ENCODE measurements around the gene KRTAP5-7.
"Not testable (repeated sequence)": the region's sequence is repeated elsewhere in the genome, so short reads cannot be mapped to it uniquely, and the experiment has no call there.

The KRTAP5-7 gene

DNA sequence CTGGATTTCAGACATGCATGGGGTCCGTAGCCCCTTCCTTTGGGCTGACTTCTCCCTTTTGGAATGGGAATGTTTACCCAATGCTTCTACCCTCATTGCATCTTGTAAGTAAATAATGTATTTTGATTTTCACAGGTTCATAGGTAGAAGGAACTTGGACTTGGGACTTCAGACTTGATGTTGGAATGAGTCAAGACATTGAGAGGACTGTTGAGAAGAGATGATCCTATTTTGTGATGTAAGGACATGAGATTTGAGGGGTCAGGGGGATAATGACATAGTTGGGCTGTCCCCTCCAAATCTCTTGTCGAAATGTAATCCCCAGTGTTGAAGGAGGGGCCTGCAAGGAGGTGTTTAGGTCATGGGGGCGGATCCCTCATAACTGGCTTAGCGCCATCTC is 37.4 kb downstream of the KRTAP5-7 start:
- DNase-seq, result no peak

DNA sequence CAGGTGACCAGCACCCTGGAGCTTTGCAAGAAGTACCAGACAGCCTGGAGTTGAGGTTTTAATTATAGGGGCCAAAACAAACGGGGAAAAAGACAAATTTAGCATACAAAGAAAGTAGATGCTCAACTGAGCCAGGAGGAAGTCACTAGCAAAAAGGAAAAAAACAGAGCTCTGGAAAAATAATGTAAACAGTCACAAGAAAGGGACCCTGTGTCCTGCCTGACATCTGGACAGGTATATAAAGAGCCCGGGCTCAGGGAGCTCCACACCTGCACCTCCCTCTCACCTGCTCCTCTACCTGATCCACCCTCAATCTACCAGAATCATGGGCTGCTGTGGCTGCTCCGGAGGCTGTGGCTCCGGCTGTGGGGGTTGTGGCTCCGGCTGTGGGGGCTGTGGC is 38.2 kb downstream of the KRTAP5-7 start, which contains the start of gene KRTAP5-10:
KRTAP5-10 (plus strand) TSS at position 301 of the 400 bp plus-strand sequence; CDS start at position 326, 25 bp downstream.
- DNase-seq, result no peak

GRCh38 chr11:71566081-71566620 is 39.1 kb downstream of the KRTAP5-7 start:
- no peak for DNase-seq

- not testable (repeated sequence) for DNase-seq
These were observed 39.8 kb downstream of the KRTAP5-7 start for GRCh38 chr11:71566626-71567599.

DNA sequence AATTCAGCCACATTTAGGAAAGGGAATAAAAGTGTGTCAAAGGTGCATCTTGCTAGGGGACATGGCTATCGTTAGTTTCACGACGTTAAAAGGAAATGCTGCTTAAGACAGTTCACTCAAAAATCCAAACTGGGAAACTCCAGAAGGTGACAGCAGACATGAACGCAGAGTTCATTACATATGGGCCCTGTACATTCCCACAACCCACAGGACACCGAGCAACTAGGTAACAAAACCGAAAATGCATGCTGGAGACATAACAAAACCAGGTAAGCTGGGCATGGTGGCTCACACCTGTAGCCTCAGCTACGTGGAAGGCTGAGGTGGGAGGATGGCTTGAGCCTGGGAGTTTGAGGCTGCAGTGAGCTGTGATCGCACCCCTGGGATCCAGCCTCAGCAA is 40.6 kb downstream of the KRTAP5-7 start:
- not testable (repeated sequence) for DNase-seq

- no peak for DNase-seq
These were observed 41.8 kb downstream of the KRTAP5-7 start for GRCh38 chr11:71568704-71569349.

DNA sequence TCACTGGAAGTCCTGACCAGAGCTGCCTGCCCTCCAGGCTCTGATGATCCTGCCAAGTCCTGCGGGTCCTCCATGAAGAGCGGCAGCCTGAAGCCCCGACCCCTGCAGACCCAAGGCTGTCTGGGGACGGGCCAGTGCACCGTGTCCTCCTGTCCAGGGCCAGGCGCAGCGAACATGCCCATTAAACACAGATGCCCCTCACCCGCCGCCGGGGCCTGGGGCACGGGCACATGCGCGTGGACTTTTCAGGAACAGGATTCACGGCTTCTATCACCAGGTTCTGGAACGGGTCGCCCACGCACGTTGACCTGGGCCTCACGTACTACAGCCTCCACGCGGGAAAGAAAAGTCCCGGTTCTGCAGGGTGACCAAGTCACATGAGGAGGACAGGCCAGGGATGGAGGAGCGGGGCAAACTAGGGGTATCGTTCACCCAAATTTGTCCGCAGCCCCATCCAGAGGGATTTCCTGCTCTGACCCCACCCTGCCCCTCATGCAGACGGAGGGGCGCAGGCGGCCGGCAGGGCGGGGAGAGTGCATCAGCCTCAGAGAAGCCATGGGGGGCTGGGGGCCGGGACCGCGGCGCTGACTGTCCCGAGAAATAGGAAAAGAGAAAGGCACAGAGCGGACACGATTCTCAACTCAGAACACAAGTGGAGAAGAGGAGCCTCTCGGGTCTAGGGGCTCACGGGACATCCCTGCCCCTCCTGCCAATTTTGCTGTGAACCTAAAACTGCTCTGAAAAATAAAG is 44.2 kb downstream of the KRTAP5-7 start:
- DNase-seq, result not testable (repeated sequence)

- no peak for DNase-seq
These were observed 45.7 kb downstream of the KRTAP5-7 start for GRCh38 chr11:71572811-71573210.

GRCh38 chr11:71574418-71574817 is 47.4 kb downstream of the KRTAP5-7 start:
- no peak for DNase-seq

DNA sequence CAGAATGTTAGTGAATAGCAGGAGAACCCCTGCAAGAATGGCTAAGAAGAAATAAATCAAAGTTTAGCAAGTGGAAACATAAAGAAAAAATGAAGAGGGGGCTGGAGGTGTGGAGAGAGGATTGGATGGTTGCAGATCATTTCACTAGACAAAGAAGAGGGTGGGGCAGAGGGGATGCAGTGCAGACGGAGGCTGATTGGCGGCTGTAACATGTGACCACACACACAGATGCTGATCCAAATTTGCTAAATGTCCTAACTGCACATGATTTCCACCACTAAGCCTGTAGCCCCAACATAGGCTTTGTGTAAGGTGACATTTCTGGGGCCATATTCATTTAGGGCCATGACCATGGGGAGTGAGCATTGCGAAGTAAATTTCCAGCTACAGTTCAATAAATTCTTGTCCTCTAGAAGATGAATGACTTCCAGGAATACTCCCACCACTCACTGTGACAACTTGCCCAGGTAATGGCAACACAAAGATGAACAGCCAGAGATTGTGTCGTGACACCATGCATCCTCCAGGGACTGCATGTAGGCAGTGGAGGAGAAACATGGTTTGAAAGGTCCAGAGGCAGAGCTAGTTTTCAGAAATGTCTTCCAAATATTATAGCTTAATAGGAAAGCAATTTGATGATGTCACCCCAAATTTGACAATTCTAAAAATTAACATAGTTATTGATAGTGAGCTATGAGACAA is 48.8 kb downstream of the KRTAP5-7 start:
- no peak for DNase-seq

- DNase-seq, result not testable (repeated sequence)
These were observed 49.8 kb downstream of the KRTAP5-7 start for GRCh38 chr11:71576688-71577465.

- no peak for DNase-seq
These were observed 50.5 kb downstream of the KRTAP5-7 start for GRCh38 chr11:71577469-71578004.

Data from effector CD4-positive, alpha-beta T cell (primary cell).